HG03196 (cell line): ENCODE measurements around the gene FLT3.
"Not testable (repeated sequence)": the region's sequence is repeated elsewhere in the genome, so short reads cannot be mapped to it uniquely, and the experiment has no call there.

Experiments used
- ATAC-seq: cut with Tn5 transposase; IDR thresholded peaks from one replicate; pipeline ENCODE4 v1.9.1; 2021; ENCODE audit not compliant: unreplicated experiment

FLT3 gene

DNA sequence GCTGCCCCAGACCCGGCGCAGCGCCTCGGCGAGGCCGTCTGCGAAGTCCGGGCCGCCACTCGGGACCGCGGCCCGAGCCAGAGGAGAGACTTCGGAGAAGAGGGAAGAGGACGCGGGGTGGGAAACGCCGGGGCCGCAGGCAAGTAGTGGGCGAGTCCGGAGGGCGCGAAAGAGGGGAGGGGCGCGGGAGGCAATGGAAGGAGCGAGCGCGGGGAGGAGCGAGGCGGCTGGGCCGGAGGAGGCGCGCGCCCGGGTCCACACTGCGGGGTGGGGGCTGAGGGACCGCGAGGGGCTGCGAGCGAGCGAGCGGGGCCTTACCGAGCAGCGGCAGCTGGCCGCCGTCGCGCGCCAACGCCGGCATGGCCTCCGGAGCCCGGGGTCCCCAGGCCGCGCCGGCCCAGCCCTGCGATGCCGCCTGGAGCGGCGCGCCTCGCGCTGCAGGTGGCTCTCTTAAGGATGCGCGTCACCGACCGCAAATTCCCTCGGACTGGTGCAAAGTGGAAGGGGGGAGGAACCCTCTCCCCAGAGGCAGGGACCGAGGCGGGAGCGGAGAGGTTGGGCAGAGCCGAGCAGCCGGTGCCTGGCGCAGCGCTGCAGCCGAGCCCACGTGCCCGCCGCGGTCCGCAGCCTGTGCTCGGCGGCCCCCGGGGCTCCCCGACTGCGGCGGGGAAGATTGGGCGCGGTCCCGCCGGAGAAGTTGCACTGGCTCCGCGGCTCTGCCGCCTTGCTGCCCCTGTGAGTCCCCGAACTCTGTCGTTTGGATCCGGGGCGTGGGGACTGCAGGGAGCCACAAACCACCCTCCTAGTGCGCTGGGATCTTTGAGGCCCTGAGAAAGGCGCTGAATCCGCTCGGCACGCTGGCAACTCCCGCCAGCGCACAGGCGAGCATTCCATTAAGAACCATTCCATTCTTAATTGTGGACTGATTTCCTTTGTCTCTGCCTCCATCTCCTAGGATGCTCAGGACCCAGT, at the start of gene FLT3:
Gene FLT3 (minus strand): TSS at position 427 of the 972 bp plus-strand sequence. CDS start 66 bp downstream, at position 361.
- ATAC-seq, result no peak

- ATAC-seq, result no peak
Observed at GRCh38 chr13:28147495-28147894, 47.1 kb upstream of the FLT3 start.

DNA sequence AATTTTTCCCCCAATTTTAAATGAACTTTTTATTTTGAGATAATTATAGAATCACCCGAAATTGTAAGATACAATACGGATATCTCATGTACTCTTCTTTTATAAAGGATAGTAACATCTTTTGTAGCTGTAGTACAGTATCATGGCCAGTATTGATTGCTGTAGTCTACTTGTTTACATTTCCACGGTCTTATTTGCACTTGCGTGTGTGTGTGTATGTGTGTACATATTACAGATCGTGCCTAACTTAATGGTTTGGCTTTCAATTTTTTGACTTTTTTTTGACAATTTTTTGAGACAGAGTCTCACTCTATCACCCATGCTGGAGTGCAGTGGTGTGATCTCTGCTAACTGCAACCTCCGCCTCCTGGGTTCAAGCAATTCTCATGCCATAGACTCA, 44.7 kb upstream of the FLT3 start:
- no peak for ATAC-seq

DNA sequence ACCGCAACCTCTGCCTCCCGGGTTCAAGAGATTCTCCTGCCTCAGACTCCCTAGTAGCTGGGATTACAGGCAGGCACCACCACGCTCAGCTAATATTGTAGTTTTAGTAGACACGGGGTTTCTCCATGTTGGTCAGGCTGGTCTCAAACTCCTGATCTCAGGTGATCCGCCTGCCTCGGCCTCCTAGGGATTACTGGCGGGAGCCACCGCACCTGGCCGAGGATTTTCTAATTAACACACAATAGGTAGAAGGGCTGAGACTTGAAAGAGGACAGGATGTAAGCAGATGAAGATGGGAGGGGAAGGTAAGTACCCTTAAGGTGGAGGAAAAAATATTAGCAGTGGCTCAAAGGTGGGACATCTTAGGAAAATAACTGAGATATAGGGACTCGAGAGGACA, 41.2 kb upstream of the FLT3 start:
- ATAC-seq, result not testable (repeated sequence)

DNA sequence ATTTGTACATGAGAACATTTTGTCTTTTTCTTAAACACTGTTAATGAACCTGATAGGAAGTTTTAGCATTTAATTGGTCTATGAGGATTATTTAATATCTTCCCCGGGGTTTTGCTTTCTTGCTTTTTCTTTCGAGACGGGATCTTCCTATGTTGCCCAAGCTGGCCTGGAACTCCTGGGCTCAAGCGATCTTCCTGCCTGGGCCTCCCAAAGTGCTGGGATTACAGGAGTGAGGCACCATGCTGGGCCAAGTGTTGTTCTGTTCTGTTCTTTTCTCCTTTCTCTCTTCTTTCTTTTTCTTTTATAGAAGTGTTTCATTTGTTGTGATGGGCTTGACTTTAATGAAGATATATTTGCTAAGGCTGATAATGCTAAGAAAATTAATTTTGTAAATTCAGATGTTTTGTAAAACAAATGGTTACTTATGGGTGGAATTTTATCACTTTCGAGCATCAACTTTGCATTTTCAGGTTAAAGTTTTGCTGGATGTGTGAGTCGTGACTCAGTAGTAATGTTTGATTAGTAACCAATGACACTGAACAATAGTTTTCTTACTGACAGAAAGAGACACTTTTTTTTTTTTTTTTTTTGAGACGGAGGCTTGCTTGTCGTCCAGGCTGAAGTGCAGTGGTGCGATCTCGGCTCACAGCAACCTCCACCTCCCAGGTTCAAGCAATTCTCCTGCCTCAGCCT, 40.2 kb upstream of the FLT3 start:
- ATAC-seq, result no peak

DNA sequence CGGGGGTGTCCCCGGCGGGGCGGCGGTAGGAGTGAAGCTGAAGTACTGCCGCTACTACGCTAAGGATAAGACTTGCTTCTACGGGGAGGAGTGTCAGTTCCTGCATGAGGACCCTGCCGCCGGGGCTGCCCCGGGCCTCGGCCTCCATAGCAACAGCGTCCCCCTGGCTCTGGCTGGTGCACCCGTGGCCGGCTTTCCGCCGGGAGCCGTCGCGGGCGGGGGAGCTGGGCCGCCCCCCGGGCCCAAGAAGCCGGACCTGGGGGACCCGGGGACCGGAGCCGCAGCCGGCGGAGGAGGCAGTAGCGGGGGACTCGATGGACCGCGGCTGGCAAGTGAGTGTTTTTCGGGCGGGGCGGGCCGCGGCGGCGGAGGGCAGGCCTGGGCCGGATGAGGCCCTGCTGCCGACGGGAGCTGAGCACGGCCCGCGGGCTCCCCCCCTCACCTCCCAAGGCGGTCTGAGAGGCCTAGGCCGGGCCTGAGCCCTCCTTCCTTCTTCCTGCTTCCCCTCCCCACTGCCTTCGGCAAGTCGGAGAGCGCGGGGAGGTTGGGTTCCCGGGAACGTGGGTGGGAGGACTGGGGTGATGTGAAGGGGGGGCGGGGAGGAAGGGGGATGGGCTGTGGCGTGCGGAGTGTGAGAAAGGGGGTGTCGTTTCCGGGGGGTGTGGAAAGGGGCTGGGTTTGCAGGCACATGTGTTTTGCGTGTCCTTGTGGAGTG, 38.5 kb upstream of the FLT3 start:
- ATAC-seq, result peak; percentile 41

DNA sequence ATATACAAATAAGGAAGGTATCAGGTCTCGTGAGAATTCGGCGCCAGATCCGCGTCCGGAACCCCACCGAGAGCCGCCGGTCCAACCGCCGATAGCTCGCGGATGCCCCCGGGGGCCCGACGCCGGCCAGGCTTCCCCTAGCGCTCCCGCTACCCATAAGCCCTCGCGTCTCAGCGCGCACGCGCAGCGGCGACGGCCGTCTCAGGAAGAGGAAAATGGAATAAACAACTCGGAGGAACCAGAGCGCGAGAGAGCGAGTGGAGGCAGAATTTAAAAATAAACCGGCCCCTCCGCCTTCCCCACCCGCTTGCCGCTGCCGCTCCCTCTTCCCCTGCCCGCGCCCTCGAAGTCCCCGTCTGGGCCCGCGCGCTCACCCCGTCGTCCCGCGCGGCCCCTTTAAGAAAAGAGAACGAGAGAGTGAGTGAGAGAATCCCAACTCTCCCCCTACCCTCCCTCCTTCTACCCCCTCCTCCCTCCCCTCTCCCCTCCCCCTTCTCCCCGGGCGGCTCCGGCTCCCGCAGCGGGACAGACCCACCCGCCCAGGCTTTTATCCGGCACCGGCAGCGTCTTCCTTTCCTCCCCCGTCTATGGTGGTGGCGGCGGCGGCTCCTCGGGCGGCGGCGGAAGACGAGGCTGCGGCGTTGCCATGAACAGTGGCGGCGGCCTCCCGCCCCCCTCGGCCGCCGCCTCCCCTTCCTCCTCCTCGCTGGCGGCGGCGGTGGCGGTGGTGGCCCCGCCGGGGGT, 37.8 kb upstream of the FLT3 start, which contains the start of gene PAN3:
Gene PAN3 (plus strand): TSS at position 534 of the 744 bp plus-strand sequence. CDS start 113 bp downstream, at position 647.
- ATAC-seq, result peak; percentile 60

DNA sequence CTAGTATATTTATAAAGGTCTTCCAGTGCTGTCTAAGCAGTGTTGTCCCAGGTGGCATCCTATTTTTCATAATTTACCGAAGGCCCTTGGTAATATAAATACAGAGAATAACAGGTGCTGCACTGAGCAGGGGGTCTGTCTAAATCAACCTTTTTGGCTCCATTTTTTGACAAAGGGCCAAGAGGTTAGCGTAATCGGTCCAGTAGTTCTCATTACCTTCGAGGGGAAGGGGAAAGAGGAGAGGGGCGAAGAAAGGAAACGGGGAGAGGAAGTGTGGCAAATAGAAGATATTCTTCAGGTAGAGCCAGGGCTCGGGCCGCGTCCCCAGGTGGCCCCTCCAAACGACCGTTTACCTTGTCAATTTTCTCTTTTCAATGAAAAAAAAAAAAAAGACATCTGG, 37.2 kb upstream of the FLT3 start:
- ATAC-seq, result no peak

GRCh38 chr13:28136916-28137315, 36.5 kb upstream of the FLT3 start:
- ATAC-seq, result no peak

- ATAC-seq, result no peak
Observed at GRCh38 chr13:28131646-28132045, 31.3 kb upstream of the FLT3 start.

GRCh38 chr13:28129911-28130693, 29.7 kb upstream of the FLT3 start:
- ATAC-seq, result no peak

DNA sequence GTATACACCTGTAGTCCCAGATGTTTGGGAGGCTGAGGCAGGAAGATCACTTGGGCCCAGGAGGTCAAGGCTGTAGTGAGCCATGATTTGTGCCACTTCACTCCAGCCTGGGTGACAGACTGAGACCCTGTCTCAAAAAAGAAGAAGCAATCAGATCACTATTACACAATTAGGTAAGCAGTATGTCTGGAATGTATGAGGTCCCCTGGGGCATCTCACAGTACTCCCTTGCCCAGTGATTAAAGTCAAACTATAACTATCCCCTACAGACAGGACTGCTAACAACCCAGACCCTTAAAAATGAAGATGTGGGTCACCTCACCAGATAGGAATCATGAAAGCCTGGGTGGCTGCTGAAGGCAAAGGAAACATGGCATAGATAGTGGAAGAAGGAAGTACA, 28.6 kb upstream of the FLT3 start:
- no peak for ATAC-seq

- ATAC-seq, result no peak
Observed at GRCh38 chr13:28128030-28128429, 27.7 kb upstream of the FLT3 start.

- no peak for ATAC-seq
Observed at GRCh38 chr13:28121224-28121623, 20.8 kb upstream of the FLT3 start.

GRCh38 chr13:28120317-28120716, 19.9 kb upstream of the FLT3 start:
- ATAC-seq, result no peak

DNA sequence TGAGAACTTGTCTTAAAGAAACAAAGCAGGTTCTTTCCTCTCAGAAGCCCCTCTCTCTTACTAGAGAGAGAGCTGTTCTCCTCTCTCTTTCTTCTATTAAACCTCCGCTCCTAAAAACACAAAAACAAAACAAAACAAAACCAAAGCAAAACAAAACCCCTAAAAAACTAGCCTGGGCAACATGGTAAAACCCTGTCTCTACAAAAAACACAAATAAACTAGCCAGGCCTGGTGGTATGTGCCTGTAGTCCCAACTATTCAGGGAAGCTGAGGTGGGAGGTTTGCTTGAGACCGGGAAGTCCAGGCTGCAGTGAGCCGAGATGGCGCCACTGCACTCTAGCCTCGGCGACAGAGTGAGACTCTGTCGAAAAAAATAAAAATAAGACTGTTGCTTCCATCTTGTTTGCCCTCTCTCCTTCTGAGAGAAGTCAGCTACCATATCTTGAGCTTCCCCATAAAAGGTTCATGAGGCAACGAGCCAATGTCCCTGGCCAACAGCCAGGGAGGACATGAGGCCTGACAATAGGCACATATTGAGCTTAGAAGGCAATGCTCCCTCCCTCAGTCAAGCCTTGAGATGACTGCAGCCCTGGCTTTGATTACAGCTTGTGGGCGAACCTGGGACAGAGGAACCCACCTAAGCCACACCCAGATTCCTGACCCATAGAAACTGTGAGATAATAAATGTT, 17.5 kb upstream of the FLT3 start:
- no peak for ATAC-seq

DNA sequence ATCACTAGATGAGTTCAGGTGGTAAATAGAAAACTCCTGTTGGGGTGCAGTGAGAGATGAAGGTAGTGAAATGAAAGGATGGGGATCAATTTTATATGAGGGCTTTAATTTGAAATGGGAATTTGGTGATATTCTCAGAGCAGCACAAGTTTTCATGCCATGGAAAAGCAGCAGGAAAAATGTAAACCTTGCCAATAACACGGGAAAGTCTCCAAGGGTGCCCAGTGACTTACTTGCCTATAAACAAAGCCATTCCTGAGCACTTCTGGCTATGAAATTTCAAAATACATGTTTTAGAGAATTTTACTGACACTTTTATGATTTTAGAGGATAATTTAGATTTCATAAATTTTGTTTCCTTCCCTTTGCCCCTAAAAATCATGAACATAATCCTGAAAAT, 16.4 kb upstream of the FLT3 start:
- no peak for ATAC-seq

DNA sequence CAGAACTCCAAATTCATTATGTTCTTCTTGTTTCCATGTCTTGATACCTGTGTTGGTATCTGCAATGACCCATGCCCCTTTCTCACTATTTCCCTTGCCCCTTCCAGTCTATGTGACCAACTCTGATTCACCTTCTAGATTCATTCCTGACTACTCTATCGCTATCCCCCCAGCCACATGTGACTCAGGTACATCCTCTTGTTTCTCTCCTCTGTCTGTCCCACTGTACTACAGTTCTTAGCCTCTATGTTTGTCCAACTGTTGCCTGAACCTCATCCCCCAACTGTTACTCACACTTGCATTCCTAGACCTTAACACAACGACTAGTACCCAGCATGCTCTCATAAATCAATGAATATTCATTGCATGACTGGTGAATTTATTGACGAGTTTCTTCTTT, 10.0 kb upstream of the FLT3 start:
- ATAC-seq, result no peak

DNA sequence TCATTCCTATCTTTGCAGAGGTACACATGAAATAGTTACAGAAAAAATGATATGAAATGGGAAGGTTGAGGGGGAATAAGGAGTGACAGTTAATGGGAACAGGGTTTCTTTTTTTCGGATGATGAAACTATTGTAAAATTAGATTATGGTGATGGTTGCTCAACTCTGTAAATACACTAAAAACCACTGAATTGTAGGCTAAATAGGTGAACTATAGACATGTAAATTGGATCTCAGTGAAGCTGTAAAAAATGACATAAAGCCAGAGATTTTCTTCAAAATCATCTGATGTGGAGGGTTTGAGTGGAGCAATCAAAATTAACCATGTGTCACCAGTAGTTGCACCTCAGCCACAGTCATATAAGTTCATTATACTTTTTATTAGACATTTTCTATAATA, 6.6 kb upstream of the FLT3 start:
- ATAC-seq, result no peak
